A549 (cell line): Measurements from ENCODE around the gene RNF34. TPM values are rescaled to one million over a fixed set of nuclear protein-coding genes. Genes with fewer than 3 reads are reported as not detected.

ENCODE experiments used
- ATAC-seq, 2 experiments: fragments of 200-7000 bp in 1 of 2; fragments of >200 bp in 1 of 2; cut with Nextera tagmentation in 1 of 2; cut with Tn5 transposase in 1 of 2; 3 replicates each; pipeline versions ENCODE4 v1.8.0 to v1.9.1; 2018 to 2020; ENCODE audit warnings: mild to moderate bottlenecking in 1 of 2, moderate library complexity in 1 of 2
- CTCF ChIA-PET: fragments of 300-600 bp; sonication (Branson Sonifier 250); formaldehyde crosslinking; extraction: SDS; loops from one replicate; lab custom pipeline; 2021; ENCODE audit warnings: antibody characterized with exemption, inconsistent platforms; lab: Yijun Ruan, JAX
- POLR2A ChIA-PET: fragments of 350-600 bp; formaldehyde crosslinking; extraction: SDS; loops from one replicate; lab custom pipeline; 2021; ENCODE audit warnings: antibody characterized with exemption, inconsistent platforms; lab: Yijun Ruan, JAX
- DNase-seq, 2 experiments: peaks; one replicate each; pipeline versions ENCODE4 v3.0.0 to v3.0.0-alpha.2; 2011 to 2016; ENCODE audit warnings: low read depth in 1 of 2, low spot score in 1 of 2
- FAIRE-seq: peaks from 2 replicates; lab custom pipeline; 2011; peaks lifted over from hg19 to GRCh38; lab: Jason Lieb, UNC
- H3K27ac ChIP-seq, 2 experiments: fragments of >200 bp; sonication (Bioruptor Twin); formaldehyde crosslinking; 3 replicates each; pipeline ENCODE4 v1.5.1; 2016 to 2017
- H3K4me1 ChIP-seq: fragments of >200 bp; sonication (Bioruptor Twin); formaldehyde crosslinking; 3 replicates; pipeline ENCODE4 v1.6.1; 2016
- H3K4me2 ChIP-seq: fragments of >200 bp; sonication (Bioruptor Twin); formaldehyde crosslinking; 3 replicates; pipeline ENCODE4 v1.6.1; 2016
- H3K4me3 ChIP-seq: fragments of >200 bp; sonication (Bioruptor Twin); formaldehyde crosslinking; 3 replicates; pipeline ENCODE4 v1.5.1; 2016
- H3K9me3 ChIP-seq: fragments of >200 bp; sonication (Bioruptor Twin); formaldehyde crosslinking; 3 replicates; pipeline ENCODE4 v1.6.1; 2016
- BHLHE40 ChIP-seq: IDR thresholded peaks from 2 replicates; pipeline ENCODE4 v1.6.1; 2012; ENCODE audit warnings: low read depth, low read length, inconsistent platforms
- CHD2 ChIP-seq: fragments of 150-350 bp; IDR thresholded peaks from 2 replicates; pipeline ENCODE4 v1.6.1; 2014; ENCODE audit warnings: low read length; ENCODE audit not compliant: partially characterized antibody
- EHF ChIP-seq: fragments of 250-450 bp; sonication (Bioruptor Pico); IDR thresholded peaks from 2 replicates; pipeline ENCODE4 v1.5.0; 2020; ENCODE audit warnings: mild to moderate bottlenecking
- EP300 ChIP-seq, 2 experiments: fragments of >200 bp; sonication (Bioruptor Twin); formaldehyde crosslinking; IDR thresholded peaks; 2 replicates in 1 of 2; 3 replicates in 1 of 2; pipeline ENCODE4 v1.6.1; 2016 to 2017
- FOSB ChIP-seq: fragments of 250-450 bp; sonication (Bioruptor Pico); IDR thresholded peaks from 2 replicates; pipeline ENCODE4 v1.5.0; 2020; ENCODE audit warnings: mild to moderate bottlenecking, moderate library complexity
- GATA3 ChIP-seq: IDR thresholded peaks from 2 replicates; pipeline ENCODE4 v1.6.1; 2012; ENCODE audit warnings: borderline replicate concordance
- HOXA7 ChIP-seq: fragments of 250-450 bp; sonication (Bioruptor Pico); IDR thresholded peaks from 2 replicates; pipeline ENCODE4 v1.5.0; 2020; ENCODE audit warnings: mild to moderate bottlenecking, moderate library complexity
- HOXB13 ChIP-seq: fragments of 250-450 bp; sonication (Bioruptor Pico); IDR thresholded peaks from 2 replicates; pipeline ENCODE4 v1.5.0; 2020; ENCODE audit warnings: low read depth, mild to moderate bottlenecking, moderate library complexity
- JUN ChIP-seq, 2 experiments: fragments of >200 bp; sonication (Bioruptor Twin); formaldehyde crosslinking; IDR thresholded peaks; 2 replicates in 1 of 2; 3 replicates in 1 of 2; pipeline ENCODE4 v1.6.1; 2016 to 2017
- KDM5A ChIP-seq: fragments of 200-600 bp; sonication (generic); IDR thresholded peaks from 2 replicates; pipeline ENCODE4 v1.6.1; 2016; ENCODE audit warnings: antibody characterized with exemption, mild to moderate bottlenecking
- MYC ChIP-seq: IDR thresholded peaks from 2 replicates; pipeline ENCODE4 v1.6.1; 2012; ENCODE audit warnings: mild to moderate bottlenecking, inconsistent platforms, low read length, improper control_type of control experiment, borderline replicate concordance
- NPAS2 ChIP-seq: fragments of 250-450 bp; sonication (Bioruptor Pico); IDR thresholded peaks from 2 replicates; pipeline ENCODE4 v1.8.0; 2022; ENCODE audit warnings: mild to moderate bottlenecking, moderate library complexity, borderline replicate concordance
- PHF8 ChIP-seq: fragments of 200-600 bp; sonication (generic); IDR thresholded peaks from 2 replicates; pipeline ENCODE4 v1.6.1; 2016; ENCODE audit warnings: low read depth, mild to moderate bottlenecking, antibody characterized with exemption, moderate library complexity, borderline replicate concordance
- POLR2A ChIP-seq: IDR thresholded peaks from 2 replicates; pipeline ENCODE4 v1.6.1; 2012; ENCODE audit warnings: mild to moderate bottlenecking, low read length
- RFX5 ChIP-seq: fragments of 450-650 bp; IDR thresholded peaks from 2 replicates; pipeline ENCODE4 v1.7.1; 2014; ENCODE audit warnings: antibody characterized with exemption, mild to moderate bottlenecking, moderate library complexity
- TP53 ChIP-seq: fragments of 250-450 bp; sonication (Bioruptor Pico); IDR thresholded peaks from 2 replicates; pipeline ENCODE4 v1.5.0; 2021; ENCODE audit warnings: mild to moderate bottlenecking, moderate library complexity
- whole genome bisulfite sequencing: methylation state at CpG from one replicate; pipeline ENCODE4 v1.1.6; 2017; ENCODE audit errors: missing lambda C conversion rate; 5-methylcytosine and 5-hydroxymethylcytosine counted together
- polyA plus RNA-seq, 4 experiments: library from polyadenylated mRNA; depleted of rRNA in 3 of 4; stranded (reverse); fragments of >200 nt; fragmentation: RNase III in 1 of 4; extraction: RNeasy Plus Mini Kit Qiagen cat#74134 plus additional on column Dnase treatment in 1 of 4; gene quantifications; 2 replicates in 3 of 4; 3 replicates in 1 of 4; pipeline ENCODE4 v1.2.3, GENCODE V29; 2011 to 2017
- TF ChIP-seq, protein P1 (sequence below): fragments of 450-650 bp; IDR thresholded peaks from 2 replicates; pipeline ENCODE4 v1.6.1; 2014; ENCODE audit warnings: antibody characterized with exemption
- TF ChIP-seq, protein P2 (sequence below): fragments of >200 bp; sonication (Bioruptor Twin); formaldehyde crosslinking; IDR thresholded peaks from 3 replicates; pipeline ENCODE4 v1.6.1; 2016
- TF ChIP-seq, protein P3 (sequence below): IDR thresholded peaks from 2 replicates; pipeline ENCODE4 v1.6.1; 2012; ENCODE audit warnings: low read depth, borderline replicate concordance
- TF ChIP-seq, protein P4 (sequence below): fragments of 200-600 bp; sonication (generic); IDR thresholded peaks from 2 replicates; pipeline ENCODE4 v1.6.1; 2016; ENCODE audit warnings: antibody characterized with exemption, mild to moderate bottlenecking, moderate library complexity
- TF ChIP-seq, protein P5 (sequence below): IDR thresholded peaks from 2 replicates; pipeline ENCODE4 v1.6.1; 2012
- TF ChIP-seq, protein P6 (sequence below): IDR thresholded peaks from 2 replicates; pipeline ENCODE4 v1.6.1; 2012
- TF ChIP-seq, protein P7 (sequence below): fragments of 250-450 bp; sonication (Bioruptor Pico); IDR thresholded peaks from 2 replicates; pipeline ENCODE4 v1.5.0; 2021; ENCODE audit warnings: mild to moderate bottlenecking, moderate library complexity, borderline replicate concordance

RNF34 gene
- polyA plus RNA-seq, 2 of the 4 experiments (the other 2 are of a cell fraction) = 44.5 to 59.4 TPM

DNA sequence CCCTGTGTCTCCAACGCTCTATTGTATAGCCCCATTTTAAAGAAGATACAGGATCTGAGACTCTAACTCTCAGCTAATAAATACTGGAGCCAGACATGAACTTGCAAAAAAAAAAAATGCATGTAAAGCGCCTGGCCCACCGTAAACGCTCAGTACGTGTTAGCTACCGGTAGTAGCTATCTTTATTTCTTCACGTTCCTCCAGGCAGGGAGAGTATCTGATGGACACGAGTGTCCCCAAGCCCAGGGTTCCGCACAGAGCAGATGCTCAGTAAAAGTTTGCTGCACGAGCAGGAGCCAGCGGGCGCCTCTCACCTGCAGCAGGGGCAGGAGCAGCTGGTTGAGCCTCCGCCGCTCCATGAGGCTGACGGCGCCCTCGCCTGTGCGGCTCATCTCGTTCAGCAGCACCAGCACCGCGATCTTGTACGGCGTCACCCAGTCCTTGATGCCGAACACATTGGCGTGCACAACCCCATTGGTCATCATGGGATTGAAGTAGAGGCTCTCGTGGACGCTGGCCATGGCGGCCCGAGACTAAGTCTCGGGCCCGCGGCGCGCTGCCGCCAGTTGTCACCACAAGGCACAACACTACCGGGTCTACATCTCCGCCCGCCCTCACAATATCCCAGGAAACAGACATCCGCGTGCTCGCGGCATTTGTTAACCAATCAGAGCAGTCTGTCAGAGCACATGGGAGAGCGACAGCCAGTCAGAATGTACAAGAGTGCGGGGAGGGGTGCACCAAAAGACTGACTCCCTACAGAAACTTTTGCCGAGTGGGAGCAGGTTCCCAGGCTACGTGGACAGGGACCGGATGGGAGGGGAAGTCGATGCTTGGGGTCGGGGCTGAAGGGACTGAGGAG lies 47.9 kb upstream of the RNF34 start, which contains the start of gene ANAPC5:
Gene ANAPC5, minus strand, starts transcription at position 592 of the 862 bp plus-strand sequence. Its CDS starts 71 bp downstream, at position 521.
- peak; percentile 99 to 100 for DNase-seq
- ATAC-seq = peak; percentile 99
- Histone ChIP-seq H3K27ac (peak within 1 kb of the TSS; percentile 81 to 91), H3K4me3 (peak within 1 kb of the TSS; percentile 67), H3K9me3 (no peaks in the 10 kb centered on the region), H3K4me2 (peak within 1 kb of the TSS; percentile 85), H3K4me1 (peaks cover 11% of the 10 kb centered on the region; the same call in 2 of the 3 replicates)
- TF ChIP-seq, protein P1, sequence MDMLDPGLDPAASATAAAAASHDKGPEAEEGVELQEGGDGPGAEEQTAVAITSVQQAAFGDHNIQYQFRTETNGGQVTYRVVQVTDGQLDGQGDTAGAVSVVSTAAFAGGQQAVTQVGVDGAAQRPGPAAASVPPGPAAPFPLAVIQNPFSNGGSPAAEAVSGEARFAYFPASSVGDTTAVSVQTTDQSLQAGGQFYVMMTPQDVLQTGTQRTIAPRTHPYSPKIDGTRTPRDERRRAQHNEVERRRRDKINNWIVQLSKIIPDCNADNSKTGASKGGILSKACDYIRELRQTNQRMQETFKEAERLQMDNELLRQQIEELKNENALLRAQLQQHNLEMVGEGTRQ = peak; percentile 96
- TF ChIP-seq MYC (peak; percentile 93), CHD2 (peak; percentile 73), RFX5 (0 out of 2 replicates have a peak, but pooled peaks have one; percentile 20), EHF (CRISPR knock-in tag) (no peak), EP300 (IDR thresholded peaks at IDR 0.05) (no peak), HOXB13 (CRISPR knock-in tag) (no peak), BHLHE40 (no peak; the same call in 1 of the 2 replicates), NPAS2 (no peak), PHF8 (peak; percentile 84), HOXA7 (CRISPR knock-in tag) (no peak), JUN (IDR thresholded peaks at IDR 0.05) (peak; percentile 75 to 83; a peak in 3 of 5 replicates), POLR2A (peak; percentile 86), KDM5A (peak; percentile 68), FOSB (CRISPR knock-in tag) (no peak), GATA3 (peak; percentile 75), TP53 (CRISPR knock-in tag) (no peak)
- TF ChIP-seq, protein P2, sequence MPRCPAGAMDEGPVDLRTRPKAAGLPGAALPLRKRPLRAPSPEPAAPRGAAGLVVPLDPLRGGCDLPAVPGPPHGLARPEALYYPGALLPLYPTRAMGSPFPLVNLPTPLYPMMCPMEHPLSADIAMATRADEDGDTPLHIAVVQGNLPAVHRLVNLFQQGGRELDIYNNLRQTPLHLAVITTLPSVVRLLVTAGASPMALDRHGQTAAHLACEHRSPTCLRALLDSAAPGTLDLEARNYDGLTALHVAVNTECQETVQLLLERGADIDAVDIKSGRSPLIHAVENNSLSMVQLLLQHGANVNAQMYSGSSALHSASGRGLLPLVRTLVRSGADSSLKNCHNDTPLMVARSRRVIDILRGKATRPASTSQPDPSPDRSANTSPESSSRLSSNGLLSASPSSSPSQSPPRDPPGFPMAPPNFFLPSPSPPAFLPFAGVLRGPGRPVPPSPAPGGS = peak; percentile 82; the same call in 2 of the 3 replicates
- TF ChIP-seq, protein P3, sequence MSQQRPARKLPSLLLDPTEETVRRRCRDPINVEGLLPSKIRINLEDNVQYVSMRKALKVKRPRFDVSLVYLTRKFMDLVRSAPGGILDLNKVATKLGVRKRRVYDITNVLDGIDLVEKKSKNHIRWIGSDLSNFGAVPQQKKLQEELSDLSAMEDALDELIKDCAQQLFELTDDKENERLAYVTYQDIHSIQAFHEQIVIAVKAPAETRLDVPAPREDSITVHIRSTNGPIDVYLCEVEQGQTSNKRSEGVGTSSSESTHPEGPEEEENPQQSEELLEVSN = peak; percentile 81
- TF ChIP-seq, protein P4, sequence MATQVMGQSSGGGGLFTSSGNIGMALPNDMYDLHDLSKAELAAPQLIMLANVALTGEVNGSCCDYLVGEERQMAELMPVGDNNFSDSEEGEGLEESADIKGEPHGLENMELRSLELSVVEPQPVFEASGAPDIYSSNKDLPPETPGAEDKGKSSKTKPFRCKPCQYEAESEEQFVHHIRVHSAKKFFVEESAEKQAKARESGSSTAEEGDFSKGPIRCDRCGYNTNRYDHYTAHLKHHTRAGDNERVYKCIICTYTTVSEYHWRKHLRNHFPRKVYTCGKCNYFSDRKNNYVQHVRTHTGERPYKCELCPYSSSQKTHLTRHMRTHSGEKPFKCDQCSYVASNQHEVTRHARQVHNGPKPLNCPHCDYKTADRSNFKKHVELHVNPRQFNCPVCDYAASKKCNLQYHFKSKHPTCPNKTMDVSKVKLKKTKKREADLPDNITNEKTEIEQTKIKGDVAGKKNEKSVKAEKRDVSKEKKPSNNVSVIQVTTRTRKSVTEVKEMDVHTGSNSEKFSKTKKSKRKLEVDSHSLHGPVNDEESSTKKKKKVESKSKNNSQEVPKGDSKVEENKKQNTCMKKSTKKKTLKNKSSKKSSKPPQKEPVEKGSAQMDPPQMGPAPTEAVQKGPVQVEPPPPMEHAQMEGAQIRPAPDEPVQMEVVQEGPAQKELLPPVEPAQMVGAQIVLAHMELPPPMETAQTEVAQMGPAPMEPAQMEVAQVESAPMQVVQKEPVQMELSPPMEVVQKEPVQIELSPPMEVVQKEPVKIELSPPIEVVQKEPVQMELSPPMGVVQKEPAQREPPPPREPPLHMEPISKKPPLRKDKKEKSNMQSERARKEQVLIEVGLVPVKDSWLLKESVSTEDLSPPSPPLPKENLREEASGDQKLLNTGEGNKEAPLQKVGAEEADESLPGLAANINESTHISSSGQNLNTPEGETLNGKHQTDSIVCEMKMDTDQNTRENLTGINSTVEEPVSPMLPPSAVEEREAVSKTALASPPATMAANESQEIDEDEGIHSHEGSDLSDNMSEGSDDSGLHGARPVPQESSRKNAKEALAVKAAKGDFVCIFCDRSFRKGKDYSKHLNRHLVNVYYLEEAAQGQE = peak; percentile 63
- TF ChIP-seq, protein P5, sequence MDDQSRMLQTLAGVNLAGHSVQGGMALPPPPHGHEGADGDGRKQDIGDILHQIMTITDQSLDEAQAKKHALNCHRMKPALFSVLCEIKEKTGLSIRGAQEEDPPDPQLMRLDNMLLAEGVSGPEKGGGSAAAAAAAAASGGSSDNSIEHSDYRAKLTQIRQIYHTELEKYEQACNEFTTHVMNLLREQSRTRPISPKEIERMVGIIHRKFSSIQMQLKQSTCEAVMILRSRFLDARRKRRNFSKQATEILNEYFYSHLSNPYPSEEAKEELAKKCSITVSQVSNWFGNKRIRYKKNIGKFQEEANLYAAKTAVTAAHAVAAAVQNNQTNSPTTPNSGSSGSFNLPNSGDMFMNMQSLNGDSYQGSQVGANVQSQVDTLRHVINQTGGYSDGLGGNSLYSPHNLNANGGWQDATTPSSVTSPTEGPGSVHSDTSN = peak; percentile 68
- TF ChIP-seq, protein P6, sequence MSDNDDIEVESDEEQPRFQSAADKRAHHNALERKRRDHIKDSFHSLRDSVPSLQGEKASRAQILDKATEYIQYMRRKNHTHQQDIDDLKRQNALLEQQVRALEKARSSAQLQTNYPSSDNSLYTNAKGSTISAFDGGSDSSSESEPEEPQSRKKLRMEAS = peak; percentile 95
- TF ChIP-seq, protein P7, sequence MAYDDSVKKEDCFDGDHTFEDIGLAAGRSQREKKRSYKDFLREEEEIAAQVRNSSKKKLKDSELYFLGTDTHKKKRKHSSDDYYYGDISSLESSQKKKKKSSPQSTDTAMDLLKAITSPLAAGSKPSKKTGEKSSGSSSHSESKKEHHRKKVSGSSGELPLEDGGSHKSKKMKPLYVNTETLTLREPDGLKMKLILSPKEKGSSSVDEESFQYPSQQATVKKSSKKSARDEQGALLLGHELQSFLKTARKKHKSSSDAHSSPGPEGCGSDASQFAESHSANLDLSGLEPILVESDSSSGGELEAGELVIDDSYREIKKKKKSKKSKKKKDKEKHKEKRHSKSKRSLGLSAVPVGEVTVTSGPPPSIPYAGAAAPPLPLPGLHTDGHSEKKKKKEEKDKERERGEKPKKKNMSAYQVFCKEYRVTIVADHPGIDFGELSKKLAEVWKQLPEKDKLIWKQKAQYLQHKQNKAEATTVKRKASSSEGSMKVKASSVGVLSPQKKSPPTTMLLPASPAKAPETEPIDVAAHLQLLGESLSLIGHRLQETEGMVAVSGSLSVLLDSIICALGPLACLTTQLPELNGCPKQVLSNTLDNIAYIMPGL = no peak
- ChIA-PET POLR2A (interaction anchor here (0.6 to 3.2 kb wide), 8 partner anchors 17 to 85 kb away, joined by 3 to 32 read pairs (median 3); partner anchors contain the start of genes CAMKK2 and RNF34), CTCF (interaction anchor here (1.0 to 10.5 kb wide), 3 partner anchors 12 to 48 kb away, joined by 5 to 84 read pairs (median 8); partner anchors contain the start of gene RNF34)
- under 1% methylated on average over 34 of the region's 49 CpGs for WGBS
- FAIRE-seq = peak; percentile 86
